ENCODE data around the gene ZNF669.
"Not testable (repeated sequence)": the region's sequence is repeated elsewhere in the genome, so short reads cannot be mapped to it uniquely, and the experiment has no call there.

- TF ChIP-seq POLR2A (IDR thresholded peaks at IDR 0.05; ENCODE audit: low read depth); EP300 (IDR thresholded peaks at IDR 0.05); CTCF (IDR thresholded peaks at IDR 0.05); POLR2AphosphoS5 (IDR thresholded peaks at IDR 0.05): not testable (repeated sequence)
Measured at GRCh38 chr1:247139557-247139956, 35.4 kb upstream of the ZNF669 start.

All from esophagus muscularis mucosa (tissue), 4 donors.